Occipital lobe (tissue), 2 donors: ENCODE results near the gene CITED4. TPM values are rescaled to one million over a fixed set of nuclear protein-coding genes. Genes with fewer than 3 reads are reported as not detected.

Experiments
- DNase-seq: peaks from one replicate; lab custom pipeline; 2025; lab: John Stamatoyannopoulos, UW
- total RNA-seq: library from RNA; depleted of rRNA; stranded (reverse); fragments of >200 nt; gene quantifications from one replicate; pipeline ENCODE4 v1.2.3, GENCODE V29; 2014

CITED4 gene
- total RNA-seq, 1 donor from 2014 or later = 0.62 TPM

- no peak for DNase-seq
Measured at GRCh38 chr1:40834968-40835545, 27.1 kb downstream of the CITED4 start.

GRCh38 chr1:40833979-40834378, 28.2 kb downstream of the CITED4 start:
- DNase-seq = no peak

GRCh38 chr1:40831001-40831732, 31.0 kb downstream of the CITED4 start:
- no peak for DNase-seq

GRCh38 chr1:40830419-40830943, 31.7 kb downstream of the CITED4 start:
- DNase-seq = no peak

GRCh38 chr1:40829631-40830245, 32.4 kb downstream of the CITED4 start:
- no peak for DNase-seq

- no peak for DNase-seq
Measured at GRCh38 chr1:40825996-40826395, 36.2 kb downstream of the CITED4 start.

GRCh38 chr1:40825435-40825788, 36.8 kb downstream of the CITED4 start:
- DNase-seq = no peak

- no peak for DNase-seq
Measured at GRCh38 chr1:40824591-40825434, 37.4 kb downstream of the CITED4 start.

- DNase-seq = no peak
Measured at GRCh38 chr1:40823983-40824382, 38.2 kb downstream of the CITED4 start.

- DNase-seq = no peak
Measured at GRCh38 chr1:40823345-40823744, 38.8 kb downstream of the CITED4 start.

GRCh38 chr1:40822890-40823289, 39.3 kb downstream of the CITED4 start:
- no peak for DNase-seq

GRCh38 chr1:40820911-40821693, 41.1 kb downstream of the CITED4 start:
- DNase-seq = peak; percentile 18

- no peak for DNase-seq
Measured at GRCh38 chr1:40820251-40820797, 41.8 kb downstream of the CITED4 start.

- DNase-seq = no peak
Measured at GRCh38 chr1:40819101-40819500, 43.1 kb downstream of the CITED4 start.

- DNase-seq = no peak
Measured at GRCh38 chr1:40818264-40818961, 43.8 kb downstream of the CITED4 start.

- DNase-seq = no peak
Measured at GRCh38 chr1:40817791-40818263, 44.3 kb downstream of the CITED4 start.

GRCh38 chr1:40815420-40815819, 46.7 kb downstream of the CITED4 start:
- DNase-seq = no peak
